H1 (cell line): ENCODE data around the gene ZNF227. TPM values are rescaled to one million over a fixed set of nuclear protein-coding genes. Genes with fewer than 3 reads are reported as not detected.

Experiments used
- CTCF ChIA-PET: fragments of 300-600 bp; sonication (Branson Sonifier 250); formaldehyde crosslinking; loops from one replicate; lab custom pipeline; 2021; ENCODE audit not compliant: partially characterized antibody; lab: Charles Lee
- POLR2A ChIA-PET: fragments of 300-600 bp; sonication (Branson Sonifier 250); formaldehyde crosslinking; loops from one replicate; lab custom pipeline; 2021; ENCODE audit warnings: inconsistent platforms; ENCODE audit not compliant: partially characterized antibody; lab: Charles Lee
- DNase-seq, 2 experiments: peaks; one replicate each; pipeline versions ENCODE4 v3.0.0 to v3.0.0-alpha.2; 2010 to 2022; ENCODE audit warnings: low spot score in 2 of 2, low read depth in 1 of 2, mixed read lengths in 1 of 2
- FAIRE-seq: peaks from 2 replicates; lab custom pipeline; 2011; peaks lifted over from hg19 to GRCh38; lab: Jason Lieb, UNC
- H2AFZ ChIP-seq: 2 replicates; pipeline ENCODE4 v1.8.1; 2012; ENCODE audit warnings: low read length, inconsistent platforms
- H2AK5ac ChIP-seq: 2 replicates; pipeline ENCODE4 v1.6.1; 2013; ENCODE audit warnings: low read depth, low read length
- H2BK120ac ChIP-seq: replicated peaks from 2 replicates; pipeline ENCODE3; 2013; ENCODE audit warnings: low read depth, low read length, inconsistent platforms
- H2BK12ac ChIP-seq: 2 replicates; pipeline ENCODE4 v1.6.1; 2013; ENCODE audit warnings: low read depth, low read length
- H2BK15ac ChIP-seq: 2 replicates; pipeline ENCODE4 v1.6.1; 2013; ENCODE audit warnings: low read length
- H2BK20ac ChIP-seq: 2 replicates; pipeline ENCODE4 v1.6.1; 2013; ENCODE audit warnings: low read length
- H2BK5ac ChIP-seq: 2 replicates; pipeline ENCODE4 v1.6.1; 2013; ENCODE audit warnings: low read depth, low read length
- H3K14ac ChIP-seq: 2 replicates; pipeline ENCODE4 v1.6.1; 2013; ENCODE audit warnings: inconsistent platforms; ENCODE audit not compliant: insufficient read length
- H3K18ac ChIP-seq: 2 replicates; pipeline ENCODE4 v1.6.1; 2013; ENCODE audit warnings: low read length; ENCODE audit errors: extremely low read depth
- H3K23ac ChIP-seq: 2 replicates; pipeline ENCODE4 v1.6.1; 2013; ENCODE audit warnings: inconsistent platforms; ENCODE audit not compliant: insufficient read length
- H3K23me2 ChIP-seq: 2 replicates; pipeline ENCODE4 v1.6.1; 2013; ENCODE audit warnings: low read depth, low read length
- H3K27ac ChIP-seq: 2 replicates; pipeline ENCODE4 v1.6.1; 2011; ENCODE audit warnings: low read depth, low read length, inconsistent platforms
- H3K27me3 ChIP-seq, 4 experiments: replicated peaks in 1 of 4; 1 replicate in 1 of 4; 2 replicates in 3 of 4; pipeline versions ENCODE4 v1.6.1 to v1.8.1; 2011 to 2013; ENCODE audit warnings: low read length in 3 of 4, mild to moderate bottlenecking in 3 of 4, inconsistent platforms in 2 of 4, mixed read lengths in 2 of 4, moderate library complexity in 1 of 4; ENCODE audit not compliant: control insufficient read depth in 3 of 4, insufficient read depth in 3 of 4; ENCODE audit errors: extremely low read depth in 1 of 4
- H3K36me3 ChIP-seq, 4 experiments: 2 replicates each; pipeline versions ENCODE4 v1.6.1 to v1.8.1; 2011 to 2013; ENCODE audit warnings: mild to moderate bottlenecking in 4 of 4, low read length in 3 of 4, moderate library complexity in 2 of 4, control low read depth in 1 of 4, inconsistent platforms in 1 of 4; ENCODE audit not compliant: insufficient read depth in 4 of 4, control insufficient read depth in 2 of 4
- H3K4ac ChIP-seq: replicated peaks from 2 replicates; pipeline ENCODE3; 2013; ENCODE audit warnings: low read length, low read depth, mixed read lengths, inconsistent platforms; ENCODE audit not compliant: insufficient read length
- H3K4me1 ChIP-seq, 4 experiments: replicated peaks in 1 of 4; 1 replicate in 1 of 4; 2 replicates in 3 of 4; pipeline versions ENCODE4 v1.6.1 to v1.8.1; 2011 to 2013; ENCODE audit warnings: low read length in 3 of 4, inconsistent platforms in 2 of 4, mixed read lengths in 1 of 4; ENCODE audit not compliant: insufficient read depth in 4 of 4, control insufficient read depth in 3 of 4
- H3K4me2 ChIP-seq, 2 experiments: 2 replicates each; pipeline versions ENCODE4 v1.6.1 to v1.8.1; 2011 to 2013; ENCODE audit warnings: low read depth in 2 of 2, low read length in 2 of 2, control low read depth in 1 of 2, inconsistent platforms in 1 of 2, mild to moderate bottlenecking in 1 of 2; ENCODE audit not compliant: insufficient read depth in 1 of 2
- H3K4me3 ChIP-seq, 4 experiments: fragments of 200-600, 300-600 bp in 1 of 4; sonication (generic), shearing (Covaris generic), sonication (Bioruptor Twin) in 1 of 4; 2 replicates each; pipeline versions ENCODE4 v1.5.1 to v1.8.1; 2011 to 2016; ENCODE audit warnings: low read length in 4 of 4, low read depth in 3 of 4, control low read depth in 2 of 4, inconsistent platforms in 2 of 4, mild to moderate bottlenecking in 2 of 4, mixed read lengths in 1 of 4, moderate library complexity in 1 of 4; ENCODE audit not compliant: insufficient read depth in 2 of 4; ENCODE audit errors: extremely low read depth in 1 of 4
- H3K56ac ChIP-seq: replicated peaks from 2 replicates; pipeline ENCODE3; 2013; ENCODE audit warnings: low read depth, mild to moderate bottlenecking, mixed read lengths, low read length, inconsistent platforms; ENCODE audit not compliant: insufficient read length
- H3K79me1 ChIP-seq: 2 replicates; pipeline ENCODE4 v1.6.1; 2013; ENCODE audit warnings: low read depth, low read length, control low read depth
- H3K79me2 ChIP-seq, 2 experiments: 2 replicates each; pipeline versions ENCODE4 v1.6.1 to v1.8.1; 2012 to 2013; ENCODE audit warnings: low read length in 2 of 2, mild to moderate bottlenecking in 2 of 2, inconsistent platforms in 1 of 2; ENCODE audit not compliant: insufficient read depth in 2 of 2, control insufficient read depth in 1 of 2
- H3K9ac ChIP-seq, 4 experiments: replicated peaks in 1 of 4; 1 replicate in 1 of 4; 2 replicates in 3 of 4; pipeline versions ENCODE4 v1.6.1 to v1.8.1; 2011 to 2013; ENCODE audit warnings: low read depth in 3 of 4, low read length in 3 of 4, control low read depth in 2 of 4, mild to moderate bottlenecking in 2 of 4, moderate library complexity in 2 of 4, inconsistent platforms in 1 of 4; ENCODE audit errors: extremely low read depth in 1 of 4
- H3K9me3 ChIP-seq, 2 experiments: 2 replicates each; pipeline versions ENCODE4 v1.6.1 to v1.8.1; 2012 to 2013; ENCODE audit warnings: mild to moderate bottlenecking in 2 of 2, moderate library complexity in 2 of 2, control low read depth in 1 of 2, inconsistent platforms in 1 of 2, low read depth in 1 of 2, low read length in 1 of 2, mixed read lengths in 1 of 2; ENCODE audit not compliant: insufficient read depth in 2 of 2
- H4K20me1 ChIP-seq, 2 experiments: replicated peaks in 1 of 2; 2 replicates each; pipeline versions ENCODE3 to v1.8.1; 2011 to 2013; ENCODE audit warnings: inconsistent platforms in 2 of 2, low read length in 2 of 2, mild to moderate bottlenecking in 1 of 2; ENCODE audit not compliant: insufficient read depth in 2 of 2, control insufficient read depth in 1 of 2
- H4K5ac ChIP-seq: 2 replicates; pipeline ENCODE4 v1.6.1; 2013; ENCODE audit warnings: low read length, low read depth, mixed read lengths, inconsistent platforms; ENCODE audit not compliant: insufficient read length
- H4K8ac ChIP-seq: 2 replicates; pipeline ENCODE4 v1.8.0; 2013; ENCODE audit warnings: mild to moderate bottlenecking, moderate library complexity, low read length, inconsistent platforms; ENCODE audit not compliant: insufficient read depth; ENCODE audit errors: extremely low read depth
- H4K91ac ChIP-seq: replicated peaks from 2 replicates; pipeline ENCODE3; 2013; ENCODE audit warnings: low read length, mixed read lengths, inconsistent platforms; ENCODE audit not compliant: insufficient read length
- PHF8 ChIP-seq: fragments of 200-600 bp; sonication (generic); conservative IDR thresholded peaks from 2 replicates; pipeline ENCODE4 v1.7.1; 2012; ENCODE audit warnings: low read depth, mild to moderate bottlenecking, inconsistent platforms, low read length, moderate library complexity
- RXRA ChIP-seq: IDR thresholded peaks from 2 replicates; pipeline ENCODE4 v1.6.1; 2011; ENCODE audit warnings: low read depth, mild to moderate bottlenecking, low read length, moderate library complexity; ENCODE audit not compliant: insufficient read depth
- polyA plus RNA-seq, 7 experiments: library from polyadenylated mRNA; depleted of rRNA in 3 of 7; stranded (reverse) in 5 of 7; unstranded in 2 of 7; fragments of >200 nt in 5 of 7; fragments of 200-250 nt in 2 of 7; gene quantifications; 1 replicate in 5 of 7; 2 replicates in 1 of 7; 4 replicates in 1 of 7; pipeline versions ENCODE4 v1.2.1 to v1.2.3, GENCODE V29; 2011 to 2013; ENCODE audit warnings: missing spikeins in 2 of 7, mixed read lengths in 2 of 7
- total RNA-seq: library from RNA; stranded (reverse); fragmentation: NEBNext Ultra II Directional; extraction: Animal tissue kit (Norgen Biotek cat#: 25700); gene quantifications from 2 replicates; pipeline ENCODE4 v1.2.1, GENCODE V29; 2021

ZNF227 gene
- total and polyA plus RNA-seq, 2 of the 8 experiments (the other 6 are each of a cell fraction or from before 2014, with no cell fraction given): 4.9 to 23.9 TPM

- H3K9me3 ChIP-seq: peaks cover 3 to 13% of the 10 kb centered on the region in 2 experiments; a peak in 3 of 4 replicates
- no peaks in the 10 kb centered on the region for H4K20me1 ChIP-seq
- H3K4me1 ChIP-seq: no peaks in the 10 kb centered on the region
- H3K4me2 ChIP-seq: no peak overlapping the region
- no peaks in the 10 kb centered on the region for H3K79me2 ChIP-seq
- FAIRE-seq (no peak), DNase-seq (no peak)
- no peak overlapping the region for H4K91ac ChIP-seq
- no peak overlapping the region for H3K23ac ChIP-seq
- no peaks in the 10 kb centered on the region for H3K36me3 ChIP-seq
- H4K8ac ChIP-seq: no peak overlapping the region
- H2BK5ac ChIP-seq: no peak overlapping the region
- no peak overlapping the region for H3K9ac ChIP-seq
- H3K27me3 ChIP-seq: no peaks in the 10 kb centered on the region
- no peak overlapping the region for H2BK15ac ChIP-seq
- no peak overlapping the region for H2BK120ac ChIP-seq
- H3K27ac ChIP-seq: no peak overlapping the region
- ChIA-PET CTCF (no interaction called here), POLR2A (no interaction called here)
- H3K23me2 ChIP-seq: peaks cover 2% of the 10 kb centered on the region; the same call in 1 of the 2 replicates
- H3K4ac ChIP-seq: no peak overlapping the region
- no peak overlapping the region for H3K56ac ChIP-seq
- no peak overlapping the region for H2AK5ac ChIP-seq
- H3K14ac ChIP-seq: no peak overlapping the region
- H2BK12ac ChIP-seq: no peak overlapping the region
- H2BK20ac ChIP-seq: no peak overlapping the region
- H3K4me3 ChIP-seq: no peak overlapping the region
- H2AFZ ChIP-seq: no peak overlapping the region
- H4K5ac ChIP-seq: no peak overlapping the region
- H3K18ac ChIP-seq: no peak overlapping the region
- no peaks in the 10 kb centered on the region for H3K79me1 ChIP-seq
- TF ChIP-seq PHF8 (no peak), RXRA (no peak)
Measured at GRCh38 chr19:44196772-44197171, 15.6 kb upstream of the ZNF227 start.
